Endothelial cell of umbilical vein (primary cell): Measurements from ENCODE around the gene KCNE2. TPM values are rescaled to one million over a fixed set of nuclear protein-coding genes. Genes with fewer than 3 reads are reported as not detected.

ENCODE experiments used
- BruUV-seq: library from RNA; stranded (reverse); fragments of 400-500 nt; replicated peaks from 2 replicates; lab custom pipeline; 2021; lab: Mats Ljungman, UMichigan
- CTCF ChIA-PET: fragments of 300-600, 350-600 bp; sonication (Branson Sonifier 250); formaldehyde crosslinking; loops from one replicate; lab custom pipeline; 2021; ENCODE audit warnings: antibody characterized with exemption, inconsistent platforms; lab: Charles Lee
- POLR2A ChIA-PET: fragments of 300-600, 350-600 bp; sonication (Branson Sonifier 250); formaldehyde crosslinking; loops from one replicate; lab custom pipeline; 2021; ENCODE audit warnings: antibody characterized with exemption, inconsistent platforms; lab: Charles Lee
- DNase-seq: peaks from one replicate; pipeline ENCODE4 v3.0.0-alpha.2; 2011; ENCODE audit warnings: low read depth, low spot score
- FAIRE-seq: peaks from 2 replicates; lab custom pipeline; 2011; peaks lifted over from hg19 to GRCh38; lab: Jason Lieb, UNC
- H2AFZ ChIP-seq: 2 replicates; pipeline ENCODE4 v1.6.0; 2012; ENCODE audit warnings: low read depth, low read length, control low read depth, inconsistent platforms
- H3K27ac ChIP-seq: 2 replicates; pipeline ENCODE4 v1.5.1; 2011; ENCODE audit warnings: low read depth, mild to moderate bottlenecking, control low read depth, low read length, moderate library complexity; ENCODE audit not compliant: insufficient read depth
- H3K27me3 ChIP-seq, 2 experiments: 2 replicates each; pipeline versions ENCODE4 v1.6.0 to v1.6.1; 2011; ENCODE audit warnings: low read length in 2 of 2, mixed read lengths in 1 of 2; ENCODE audit not compliant: control insufficient read depth in 2 of 2, insufficient read depth in 2 of 2
- H3K36me3 ChIP-seq, 2 experiments: 2 replicates in 1 of 2; 3 replicates in 1 of 2; pipeline ENCODE4 v1.5.1; 2011; ENCODE audit warnings: low read length in 2 of 2, mild to moderate bottlenecking in 1 of 2, moderate library complexity in 1 of 2; ENCODE audit not compliant: control insufficient read depth in 2 of 2, insufficient read depth in 2 of 2; ENCODE audit errors: extremely low read depth in 1 of 2
- H3K4me1 ChIP-seq: 3 replicates; pipeline ENCODE4 v1.5.1; 2011; ENCODE audit warnings: mild to moderate bottlenecking, low read length; ENCODE audit not compliant: control insufficient read depth, insufficient read depth; ENCODE audit errors: extremely low read depth
- H3K4me2 ChIP-seq: 2 replicates; pipeline ENCODE4 v1.6.1; 2011; ENCODE audit warnings: low read length, control low read depth, mixed read lengths; ENCODE audit not compliant: insufficient read depth
- H3K4me3 ChIP-seq, 3 experiments: fragments of 200-600 bp in 1 of 3; sonication (generic), shearing (Covaris generic) in 1 of 3; replicated peaks in 1 of 3; 2 replicates each; pipeline ENCODE4 v1.5.1; 2011 to 2016; ENCODE audit warnings: control low read depth in 3 of 3, low read length in 3 of 3, mild to moderate bottlenecking in 2 of 3, inconsistent platforms in 1 of 3, low read depth in 1 of 3, moderate library complexity in 1 of 3; ENCODE audit not compliant: insufficient read depth in 1 of 3
- H3K79me2 ChIP-seq: 2 replicates; pipeline ENCODE4 v1.6.0; 2012; ENCODE audit warnings: low read length, inconsistent platforms; ENCODE audit not compliant: control insufficient read depth, insufficient read depth
- H3K9ac ChIP-seq: replicated peaks from 2 replicates; pipeline ENCODE3; 2011; ENCODE audit warnings: low read length, control low read depth; ENCODE audit not compliant: insufficient read depth; ENCODE audit errors: extremely low read depth
- H3K9me1 ChIP-seq: replicated peaks from 3 replicates; pipeline ENCODE4 v1.6.0; 2011; ENCODE audit warnings: mild to moderate bottlenecking, low read length; ENCODE audit not compliant: control insufficient read depth, insufficient read depth; ENCODE audit errors: extremely low read depth
- H3K9me3 ChIP-seq: replicated peaks from 2 replicates; pipeline ENCODE4 v1.5.1; 2012; ENCODE audit warnings: low read length, inconsistent platforms; ENCODE audit not compliant: control insufficient read depth, insufficient read depth
- H4K20me1 ChIP-seq: replicated peaks from 2 replicates; pipeline ENCODE3; 2011; ENCODE audit warnings: mild to moderate bottlenecking, low read length; ENCODE audit not compliant: control insufficient read depth, insufficient read depth; ENCODE audit errors: extremely low read depth
- CTCF ChIP-seq, 2 donors: IDR thresholded peaks; 1 replicate in 1 of 2; 2 replicates in 1 of 2; pipeline ENCODE4 v1.5.1; 2011; ENCODE audit warnings: low read length in 2 of 2, mild to moderate bottlenecking in 2 of 2, moderate library complexity in 2 of 2, control low read depth in 1 of 2, inconsistent platforms in 1 of 2, low read depth in 1 of 2; ENCODE audit not compliant: insufficient read depth in 1 of 2; ENCODE audit errors: extremely low read depth in 1 of 2
- EZH2 ChIP-seq: IDR thresholded peaks from 2 replicates; pipeline ENCODE4 v1.6.1; 2012; ENCODE audit warnings: borderline replicate concordance, low read depth, mild to moderate bottlenecking, moderate library complexity, low read length, inconsistent platforms; ENCODE audit not compliant: severe bottlenecking
- FOS ChIP-seq: IDR thresholded peaks from 2 replicates; pipeline ENCODE4 v1.6.1; 2011; ENCODE audit warnings: mild to moderate bottlenecking, low read length, moderate library complexity, borderline replicate concordance; ENCODE audit not compliant: insufficient read depth
- GATA2 ChIP-seq: IDR thresholded peaks from 2 replicates; pipeline ENCODE4 v1.7.0; 2011; ENCODE audit warnings: low read depth, mild to moderate bottlenecking, moderate library complexity, mixed read lengths, low read length; ENCODE audit not compliant: insufficient read length, insufficient read depth
- JUN ChIP-seq: IDR thresholded peaks from 2 replicates; pipeline ENCODE4 v1.6.1; 2011; ENCODE audit warnings: borderline replicate concordance, low read depth; ENCODE audit not compliant: insufficient read length, insufficient read depth
- MAX ChIP-seq: IDR thresholded peaks from 2 replicates; pipeline ENCODE4 v1.6.1; 2011; ENCODE audit not compliant: insufficient read depth, insufficient read length
- MYC ChIP-seq: IDR thresholded peaks from one replicate; pipeline ENCODE4 v1.6.1; 2011; ENCODE audit warnings: mild to moderate bottlenecking, low read depth, low read length
- POLR2A ChIP-seq: IDR thresholded peaks from 2 replicates; pipeline ENCODE4 v1.6.1; 2012; ENCODE audit warnings: low read depth, mild to moderate bottlenecking, control low read depth, low read length
- POLR2AphosphoS5 ChIP-seq: IDR thresholded peaks from 2 replicates; pipeline ENCODE4 v1.6.1; 2012; ENCODE audit warnings: low read depth, mild to moderate bottlenecking, control low read depth, low read length, moderate library complexity; ENCODE audit not compliant: insufficient read depth
- dilution Hi-C: fragments of 300-500 bp; cut with MboI; formaldehyde crosslinking; loops from one replicate; pipeline ENCODE4 v1.15.0; 2019; ENCODE audit warnings: low sequenced_read_pairs; ENCODE audit not compliant: extremely low pct_ligation_motif_present
- intact Hi-C: fragments of 100-400 bp; cut with micrococcal nuclease; formaldehyde crosslinking; loops from one replicate; pipeline ENCODE4 v1.10.0; 2022
- polyA plus RNA-seq, 4 experiments: library from polyadenylated mRNA; depleted of rRNA in 3 of 4; stranded (reverse) in 3 of 4; unstranded in 1 of 4; fragments of >200 nt; gene quantifications; 2 replicates each; pipeline versions ENCODE4 v1.2.1 to v1.2.3, GENCODE V29; 2011 to 2012; ENCODE audit warnings: missing spikeins in 1 of 4
- total RNA-seq: library from RNA; stranded (reverse); gene quantifications from 2 replicates; pipeline ENCODE4 v1.2.3, GENCODE V29; 2021

KCNE2 gene
- total and polyA plus RNA-seq, 2 donors (not counting 3 experiments of a cell fraction or from before 2014, with no cell fraction given): not detected

DNA sequence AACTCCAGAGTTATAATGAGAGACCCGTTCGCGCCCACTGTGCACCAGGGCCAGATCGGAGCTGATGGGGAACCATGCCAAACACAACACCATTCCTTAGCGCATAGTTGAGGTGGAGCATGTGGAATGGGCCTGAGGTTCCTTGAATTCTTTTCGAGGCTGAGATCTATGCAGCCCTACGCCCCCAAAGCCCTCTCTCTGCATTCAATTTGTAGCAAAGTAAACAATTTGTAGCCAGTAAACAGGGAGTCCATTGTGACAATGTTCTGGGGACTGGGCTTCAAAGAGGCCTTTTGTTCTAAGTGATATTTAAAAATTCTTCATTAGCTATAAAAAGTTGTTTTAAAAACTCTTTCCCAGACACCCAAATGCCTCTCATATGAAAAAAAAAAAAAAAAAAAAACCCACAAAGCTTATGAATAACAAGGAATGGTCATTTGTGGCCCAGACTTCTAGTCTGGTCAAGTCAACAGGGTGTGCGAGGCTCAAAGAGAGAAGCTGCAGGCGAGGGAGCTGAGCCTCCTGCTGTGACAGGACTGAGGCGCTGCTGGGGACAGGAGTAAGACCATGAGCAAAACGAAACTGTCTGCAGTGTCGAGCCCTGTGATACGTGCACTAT, 30.6 kb upstream of the KCNE2 start:
- Histone ChIP-seq H3K27ac (no peak overlapping the region), H3K9ac (no peak overlapping the region), H3K27me3 (peaks cover 0 to 2% of the 10 kb centered on the region in 2 experiments), H3K79me2 (no peaks in the 10 kb centered on the region), H3K4me3 (no peak overlapping the region), H3K9me1 (no peaks in the 10 kb centered on the region), H3K4me2 (no peak overlapping the region), H3K36me3 (no peaks in the 10 kb centered on the region), H4K20me1 (no peaks in the 10 kb centered on the region), H3K9me3 (no peaks in the 10 kb centered on the region), H3K4me1 (peaks cover 10% of the 10 kb centered on the region), H2AFZ (no peak overlapping the region)
- dilution Hi-C loops: no loop called here
- BruUV-seq: no TSS peak
- FAIRE-seq (no peak), DNase-seq (no peak)
- ChIA-PET CTCF (interaction anchor here (0.6 to 5.0 kb wide), 3 partner anchors 14 to 1748 kb away, joined by 4 to 64 read pairs (median 4); no protein-coding TSS in a partner anchor), POLR2A (no interaction called here)
- TF ChIP-seq GATA2: no peak
- TF ChIP-seq MAX: no peak
- no peak for TF ChIP-seq FOS
- no peak for TF ChIP-seq EZH2
- no peak for TF ChIP-seq CTCF (IDR thresholded peaks at IDR 0.05; ENCODE audit: extremely low read depth in 1 of 2, insufficient read depth in 1 of 2, low read depth in 1 of 2, low read length in 2 of 2)
- no peak for TF ChIP-seq POLR2A
- no peak for TF ChIP-seq POLR2AphosphoS5
- no peak for TF ChIP-seq MYC
- TF ChIP-seq JUN: no peak
- intact Hi-C loops: no loop called here
